ENCODE results near the gene CCDC27. TPM values are rescaled to one million over a fixed set of nuclear protein-coding genes. Genes with fewer than 3 reads are reported as not detected.

The CCDC27 gene
- total and polyA plus RNA-seq, 2 of the 13 experiments (the other 11 are each of a cell fraction or from before 2014, with no cell fraction given), result not detected

DNA sequence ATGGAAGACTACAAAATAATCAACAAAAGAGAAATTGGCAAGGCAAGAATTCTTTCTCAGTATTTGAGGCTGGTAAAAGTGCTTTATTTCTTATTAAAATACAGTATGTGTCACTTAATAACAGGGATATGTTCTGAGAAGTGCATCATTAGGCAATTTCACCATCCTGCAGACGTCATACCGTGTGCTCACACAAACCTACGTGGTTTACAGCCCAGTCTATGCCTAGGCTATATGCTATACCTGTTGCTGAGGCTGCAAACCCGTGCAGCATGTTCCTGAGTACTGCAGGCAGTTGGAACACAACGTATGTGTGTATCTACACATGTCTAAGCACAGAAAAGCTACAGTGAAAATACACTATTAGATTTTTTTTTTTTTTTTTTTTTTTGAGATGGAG lies 2.7 kb upstream of the CCDC27 start:
- H3K27me3 ChIP-seq (ENCODE audit: control insufficient read depth in 1 of 2, insufficient read depth in 2 of 2, low read length in 2 of 2), result peaks cover 7 to 34% of the 10 kb centered on the region in 2 experiments
- H4K20me1 ChIP-seq (ENCODE audit: insufficient read depth, low read length), result no peaks in the 10 kb centered on the region
- H3K27ac ChIP-seq (ENCODE audit: extremely low read length, insufficient read depth, low read length), result no peak overlapping the region
- ChIA-PET CTCF (ENCODE audit: low intra/inter-chr PET ratio, low total read pairs) (no interaction called here), POLR2A (no interaction called here)
- H3K79me2 ChIP-seq (ENCODE audit: insufficient read depth, low read length), result peaks cover 6% of the 10 kb centered on the region
- no TSS peak for BruUV-seq (replicated peaks)
- no peak overlapping the region for H3K4me2 ChIP-seq (ENCODE audit: low read depth, low read length)
- FAIRE-seq (no peak), DNase-seq (ENCODE audit: low spot score) (no peak), ATAC-seq (no peak)
- in situ Hi-C loops (cut with HindIII; ENCODE audit: extremely low pct_ligation_motif_present, low pct_unique_long_range_greater_than_20kb), result no loop called here
- no peaks in the 10 kb centered on the region for H3K9me3 ChIP-seq (ENCODE audit: low read length)
- WGBS (ENCODE audit: low lambda C conversion rate), result 11% methylated on average over 5 of the region's 5 CpGs
- H2AFZ ChIP-seq (ENCODE audit: low read length), result no peak overlapping the region
- H3K36me3 ChIP-seq (replicated peaks in 1 of 2; ENCODE audit: control insufficient read depth in 1 of 2, insufficient read depth in 2 of 2, low read length in 2 of 2), result no peaks in the 10 kb centered on the region; a peak in 1 of 5 replicates
- no peak overlapping the region for H3K4me3 ChIP-seq (replicated peaks in 1 of 3; ENCODE audit: insufficient read depth in 1 of 3, low read depth in 2 of 3, low read length in 3 of 3)
- intact Hi-C loops (cut with micrococcal nuclease; ENCODE audit: unreplicated experiment), result no loop called here
- no peak overlapping the region for H3K9ac ChIP-seq (ENCODE audit: insufficient read depth, low read depth, low read length)
- H3K4me1 ChIP-seq (ENCODE audit: insufficient read depth, low read length), result peaks cover 30% of the 10 kb centered on the region
- no peak for TF ChIP-seq ZNF569 (CRISPR knock-in tag; IDR thresholded peaks at IDR 0.05; ENCODE audit: borderline replicate concordance)
- no peak for TF ChIP-seq NPAS2 (CRISPR knock-in tag; IDR thresholded peaks at IDR 0.05; ENCODE audit: borderline replicate concordance)
- TF ChIP-seq, protein P1, sequence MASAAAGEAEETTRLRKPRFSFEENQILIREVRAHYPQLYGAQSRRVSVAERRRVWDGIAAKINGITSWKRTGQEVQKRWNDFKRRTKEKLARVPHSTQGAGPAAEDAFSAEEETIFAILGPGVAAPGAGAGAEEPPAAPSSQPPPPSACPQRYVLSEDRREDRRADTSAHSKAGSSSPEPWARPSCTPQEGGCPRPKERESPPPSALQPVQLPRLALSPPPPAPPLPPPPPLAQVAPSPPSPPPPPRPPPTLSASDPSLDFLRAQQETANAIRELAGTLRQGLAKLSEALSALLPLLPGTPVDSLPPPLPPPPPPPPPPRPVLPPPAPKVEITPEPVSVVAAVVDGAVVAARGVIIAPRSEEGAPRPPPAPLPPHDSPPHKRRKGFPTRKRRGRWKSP (CRISPR knock-in tag; IDR thresholded peaks at IDR 0.05), result no peak
- TF ChIP-seq, protein P2, sequence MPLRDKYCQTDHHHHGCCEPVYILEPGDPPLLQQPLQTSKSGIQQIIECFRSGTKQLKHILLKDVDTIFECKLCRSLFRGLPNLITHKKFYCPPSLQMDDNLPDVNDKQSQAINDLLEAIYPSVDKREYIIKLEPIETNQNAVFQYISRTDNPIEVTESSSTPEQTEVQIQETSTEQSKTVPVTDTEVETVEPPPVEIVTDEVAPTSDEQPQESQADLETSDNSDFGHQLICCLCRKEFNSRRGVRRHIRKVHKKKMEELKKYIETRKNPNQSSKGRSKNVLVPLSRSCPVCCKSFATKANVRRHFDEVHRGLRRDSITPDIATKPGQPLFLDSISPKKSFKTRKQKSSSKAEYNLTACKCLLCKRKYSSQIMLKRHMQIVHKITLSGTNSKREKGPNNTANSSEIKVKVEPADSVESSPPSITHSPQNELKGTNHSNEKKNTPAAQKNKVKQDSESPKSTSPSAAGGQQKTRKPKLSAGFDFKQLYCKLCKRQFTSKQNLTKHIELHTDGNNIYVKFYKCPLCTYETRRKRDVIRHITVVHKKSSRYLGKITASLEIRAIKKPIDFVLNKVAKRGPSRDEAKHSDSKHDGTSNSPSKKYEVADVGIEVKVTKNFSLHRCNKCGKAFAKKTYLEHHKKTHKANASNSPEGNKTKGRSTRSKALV (CRISPR knock-in tag; IDR thresholded peaks at IDR 0.05), result no peak
- TF ChIP-seq, protein P3, sequence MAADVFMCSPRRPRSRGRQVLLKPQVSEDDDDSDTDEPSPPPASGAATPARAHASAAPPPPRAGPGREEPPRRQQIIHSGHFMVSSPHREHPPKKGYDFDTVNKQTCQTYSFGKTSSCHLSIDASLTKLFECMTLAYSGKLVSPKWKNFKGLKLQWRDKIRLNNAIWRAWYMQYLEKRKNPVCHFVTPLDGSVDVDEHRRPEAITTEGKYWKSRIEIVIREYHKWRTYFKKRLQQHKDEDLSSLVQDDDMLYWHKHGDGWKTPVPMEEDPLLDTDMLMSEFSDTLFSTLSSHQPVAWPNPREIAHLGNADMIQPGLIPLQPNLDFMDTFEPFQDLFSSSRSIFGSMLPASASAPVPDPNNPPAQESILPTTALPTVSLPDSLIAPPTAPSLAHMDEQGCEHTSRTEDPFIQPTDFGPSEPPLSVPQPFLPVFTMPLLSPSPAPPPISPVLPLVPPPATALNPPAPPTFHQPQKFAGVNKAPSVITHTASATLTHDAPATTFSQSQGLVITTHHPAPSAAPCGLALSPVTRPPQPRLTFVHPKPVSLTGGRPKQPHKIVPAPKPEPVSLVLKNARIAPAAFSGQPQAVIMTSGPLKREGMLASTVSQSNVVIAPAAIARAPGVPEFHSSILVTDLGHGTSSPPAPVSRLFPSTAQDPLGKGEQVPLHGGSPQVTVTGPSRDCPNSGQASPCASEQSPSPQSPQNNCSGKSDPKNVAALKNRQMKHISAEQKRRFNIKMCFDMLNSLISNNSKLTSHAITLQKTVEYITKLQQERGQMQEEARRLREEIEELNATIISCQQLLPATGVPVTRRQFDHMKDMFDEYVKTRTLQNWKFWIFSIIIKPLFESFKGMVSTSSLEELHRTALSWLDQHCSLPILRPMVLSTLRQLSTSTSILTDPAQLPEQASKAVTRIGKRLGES (CRISPR knock-in tag; IDR thresholded peaks at IDR 0.05; ENCODE audit: borderline replicate concordance), result no peak
- TF ChIP-seq SPEN (CRISPR knock-in tag; IDR thresholded peaks at IDR 0.05; ENCODE audit: low read depth), result no peak
- TF ChIP-seq, protein P4, sequence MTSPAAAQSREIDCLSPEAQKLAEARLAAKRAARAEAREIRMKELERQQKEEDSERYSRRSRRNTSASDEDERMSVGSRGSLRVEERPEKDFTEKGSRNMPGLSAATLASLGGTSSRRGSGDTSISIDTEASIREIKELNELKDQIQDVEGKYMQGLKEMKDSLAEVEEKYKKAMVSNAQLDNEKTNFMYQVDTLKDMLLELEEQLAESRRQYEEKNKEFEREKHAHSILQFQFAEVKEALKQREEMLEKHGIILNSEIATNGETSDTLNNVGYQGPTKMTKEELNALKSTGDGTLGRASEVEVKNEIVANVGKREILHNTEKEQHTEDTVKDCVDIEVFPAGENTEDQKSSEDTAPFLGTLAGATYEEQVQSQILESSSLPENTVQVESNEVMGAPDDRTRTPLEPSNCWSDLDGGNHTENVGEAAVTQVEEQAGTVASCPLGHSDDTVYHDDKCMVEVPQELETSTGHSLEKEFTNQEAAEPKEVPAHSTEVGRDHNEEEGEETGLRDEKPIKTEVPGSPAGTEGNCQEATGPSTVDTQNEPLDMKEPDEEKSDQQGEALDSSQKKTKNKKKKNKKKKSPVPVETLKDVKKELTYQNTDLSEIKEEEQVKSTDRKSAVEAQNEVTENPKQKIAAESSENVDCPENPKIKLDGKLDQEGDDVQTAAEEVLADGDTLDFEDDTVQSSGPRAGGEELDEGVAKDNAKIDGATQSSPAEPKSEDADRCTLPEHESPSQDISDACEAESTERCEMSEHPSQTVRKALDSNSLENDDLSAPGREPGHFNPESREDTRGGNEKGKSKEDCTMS (CRISPR knock-in tag; conservative IDR thresholded peaks at IDR 0.05), result no peak
- TF ChIP-seq ZNF552 (CRISPR knock-in tag; IDR thresholded peaks at IDR 0.05; ENCODE audit: borderline replicate concordance), result no peak
- no peak for TF ChIP-seq MED13 (CRISPR knock-in tag; IDR thresholded peaks at IDR 0.05)
- no peak for TF ChIP-seq ARHGAP35 (CRISPR knock-in tag; IDR thresholded peaks at IDR 0.05; ENCODE audit: borderline replicate concordance)
- no peak for TF ChIP-seq KLF15 (CRISPR knock-in tag; IDR thresholded peaks at IDR 0.05; ENCODE audit: borderline replicate concordance)
